SIG-M5 treated with dmso at 0.1 percent for 504 hours (cell line): ENCODE data around the gene ITGAX.
"Not testable (repeated sequence)": the region's sequence is repeated elsewhere in the genome, so short reads cannot be mapped to it uniquely, and the experiment has no call there.

Source experiments
- DNase-seq: peaks from one replicate; lab custom pipeline; 2025; ENCODE audit not compliant: unreplicated experiment; lab: John Stamatoyannopoulos, UW

ITGAX gene

GRCh38 chr16:31404353-31405064 lies 49.5 kb downstream of the ITGAX start:
- no peak for DNase-seq

- no peak for DNase-seq
Observed at GRCh38 chr16:31407406-31407805, 52.4 kb downstream of the ITGAX start.

GRCh38 chr16:31409433-31409832 lies 54.5 kb downstream of the ITGAX start:
- no peak for DNase-seq

- no peak for DNase-seq
Observed at GRCh38 chr16:31410082-31410481, 55.1 kb downstream of the ITGAX start.

GRCh38 chr16:31411024-31411844 lies 56.3 kb downstream of the ITGAX start:
- DNase-seq = no peak

GRCh38 chr16:31412750-31413149 lies 57.8 kb downstream of the ITGAX start:
- no peak for DNase-seq

GRCh38 chr16:31413381-31413780 lies 58.4 kb downstream of the ITGAX start:
- no peak for DNase-seq

- DNase-seq = no peak
Observed at GRCh38 chr16:31413943-31414342, 59.0 kb downstream of the ITGAX start.

GRCh38 chr16:31414706-31415105 lies 59.7 kb downstream of the ITGAX start:
- no peak for DNase-seq

- DNase-seq = no peak
Observed at GRCh38 chr16:31416371-31416770, 61.4 kb downstream of the ITGAX start.

- DNase-seq = not testable (repeated sequence)
Observed at GRCh38 chr16:31417036-31417435, 62.1 kb downstream of the ITGAX start.

GRCh38 chr16:31417916-31418315 lies 62.9 kb downstream of the ITGAX start:
- no peak for DNase-seq

GRCh38 chr16:31420037-31420436 lies 65.1 kb downstream of the ITGAX start:
- no peak for DNase-seq

GRCh38 chr16:31421587-31421986 lies 66.6 kb downstream of the ITGAX start:
- DNase-seq = no peak

GRCh38 chr16:31423241-31423640 lies 68.3 kb downstream of the ITGAX start:
- no peak for DNase-seq

- no peak for DNase-seq
Observed at GRCh38 chr16:31423801-31424200, 68.8 kb downstream of the ITGAX start.

- no peak for DNase-seq
Observed at GRCh38 chr16:31427441-31428278, 72.7 kb downstream of the ITGAX start.

GRCh38 chr16:31428279-31428597 lies 73.3 kb downstream of the ITGAX start, which contains the start of gene COX6A2:
COX6A2 (minus strand) TSS chr16:31428360; CDS start chr16:31428325, 35 bp downstream.
- no peak for DNase-seq

- no peak for DNase-seq
Observed at GRCh38 chr16:31428638-31429247, 73.8 kb downstream of the ITGAX start.

GRCh38 chr16:31429314-31429713 lies 74.3 kb downstream of the ITGAX start:
- DNase-seq = no peak

- DNase-seq = no peak
Observed at GRCh38 chr16:31429796-31430195, 74.8 kb downstream of the ITGAX start.
